ENCODE results near the gene BID.

GRCh38 chr22:17772958-17773605 lies 1.2 kb downstream of the BID start:
- TF ChIP-seq CTCF (IDR thresholded peaks at IDR 0.05; ENCODE audit: insufficient read depth, low read depth, low read length) (no peak), EZH2 (IDR thresholded peaks at IDR 0.05; ENCODE audit: insufficient read depth, low read length) (no peak)
